ENCODE measurements around the gene LGMN. TPM values are rescaled to one million over a fixed set of nuclear protein-coding genes. Genes with fewer than 3 reads are reported as not detected.
A peak's percentile ranks its signal among the peaks of the same experiment; 100 is the strongest.

Gene LGMN
- total RNA-seq = 1.1 and 1.3 TPM in 2 replicates

DNA sequence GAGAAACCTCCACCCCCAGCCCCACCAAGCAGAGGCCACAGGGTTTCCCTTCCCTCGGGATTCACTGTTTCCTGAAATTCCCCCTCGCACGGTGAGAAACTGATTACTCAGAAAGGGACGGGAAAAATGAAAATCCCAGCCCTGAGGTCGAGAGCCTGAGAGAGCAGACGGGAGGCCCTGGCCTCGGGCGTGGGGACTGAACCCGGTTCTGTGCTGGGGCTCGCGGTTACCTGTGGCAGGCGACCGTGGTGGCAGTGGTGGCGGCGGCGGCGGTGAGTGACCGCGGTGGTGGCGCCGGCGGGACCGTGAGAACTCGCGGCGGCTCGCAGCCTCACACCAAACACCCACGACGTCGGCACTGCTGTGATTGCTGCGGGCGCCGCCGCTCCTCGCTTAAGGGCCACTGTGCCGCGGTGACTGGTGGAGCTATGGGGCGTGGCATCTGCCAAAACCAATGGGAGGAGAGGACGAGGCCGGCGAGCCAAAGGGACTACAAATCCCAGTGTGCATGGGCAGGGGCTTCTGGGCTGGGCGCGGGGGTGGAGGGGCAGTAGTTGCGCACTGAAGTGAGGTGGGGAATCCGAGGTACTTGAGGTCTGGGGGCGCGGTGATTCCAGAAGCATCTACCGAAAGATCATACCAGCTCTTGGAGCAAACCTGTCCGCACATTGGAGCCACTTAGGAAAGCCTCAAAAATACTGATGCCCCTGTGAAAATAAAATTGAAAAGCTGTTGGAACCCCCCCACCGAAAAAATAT, at the start of gene LGMN:
TSS of gene LGMN (minus strand) at position 369 of the 758 bp plus-strand sequence. CDS start 15,841 bp downstream, outside the sequence.
- Mint-ChIP-seq H3K36me3 (ENCODE audit: low read depth) (peaks cover 3% of the 10 kb centered on the region), H3K27me3 (ENCODE audit: low read depth) (peaks cover 76% of the 10 kb centered on the region), H3K4me1 (ENCODE audit: low read depth) (peaks cover 25% of the 10 kb centered on the region), H3K27ac (no peak within 1 kb of the TSS), H3K9me3 (no peaks in the 10 kb centered on the region), H3K4me3 (ENCODE audit: low read depth) (peak within 1 kb of the TSS; percentile 59)
- DNase-seq (ENCODE audit: low spot score) = peak; percentile 60
- intact Hi-C loops (cut with micrococcal nuclease) = loop anchor here (2.0 kb wide), 1 partner anchor 18 kb away; no protein-coding TSS in a partner anchor

- Mint-ChIP-seq H3K36me3 (ENCODE audit: low read depth) (peaks cover 33% of the 10 kb centered on the region), H3K9me3 (peaks cover 18% of the 10 kb centered on the region), H3K27me3 (ENCODE audit: low read depth) (peaks cover 7% of the 10 kb centered on the region), H3K4me3 (ENCODE audit: low read depth) (peak overlapping the region; percentile 94), H3K4me1 (ENCODE audit: low read depth) (peaks cover 27% of the 10 kb centered on the region), H3K27ac (peak overlapping the region; percentile 95)
- intact Hi-C loops (cut with micrococcal nuclease) = no loop called here
- DNase-seq (ENCODE audit: low spot score) = no peak
Measured at GRCh38 chr14:92794961-92795360, 46.5 kb upstream of the LGMN start.

- Mint-ChIP-seq H3K9me3 (peaks cover 23% of the 10 kb centered on the region), H3K4me3 (ENCODE audit: low read depth) (peak overlapping the region; percentile 94), H3K4me1 (ENCODE audit: low read depth) (peaks cover 24% of the 10 kb centered on the region), H3K36me3 (ENCODE audit: low read depth) (peaks cover 32% of the 10 kb centered on the region), H3K27ac (peak overlapping the region; percentile 95), H3K27me3 (ENCODE audit: low read depth) (peaks cover 7% of the 10 kb centered on the region)
- DNase-seq (ENCODE audit: low spot score) = no peak
- intact Hi-C loops (cut with micrococcal nuclease) = no loop called here
Measured at GRCh38 chr14:92794547-92794941, 46.1 kb upstream of the LGMN start.

DNA sequence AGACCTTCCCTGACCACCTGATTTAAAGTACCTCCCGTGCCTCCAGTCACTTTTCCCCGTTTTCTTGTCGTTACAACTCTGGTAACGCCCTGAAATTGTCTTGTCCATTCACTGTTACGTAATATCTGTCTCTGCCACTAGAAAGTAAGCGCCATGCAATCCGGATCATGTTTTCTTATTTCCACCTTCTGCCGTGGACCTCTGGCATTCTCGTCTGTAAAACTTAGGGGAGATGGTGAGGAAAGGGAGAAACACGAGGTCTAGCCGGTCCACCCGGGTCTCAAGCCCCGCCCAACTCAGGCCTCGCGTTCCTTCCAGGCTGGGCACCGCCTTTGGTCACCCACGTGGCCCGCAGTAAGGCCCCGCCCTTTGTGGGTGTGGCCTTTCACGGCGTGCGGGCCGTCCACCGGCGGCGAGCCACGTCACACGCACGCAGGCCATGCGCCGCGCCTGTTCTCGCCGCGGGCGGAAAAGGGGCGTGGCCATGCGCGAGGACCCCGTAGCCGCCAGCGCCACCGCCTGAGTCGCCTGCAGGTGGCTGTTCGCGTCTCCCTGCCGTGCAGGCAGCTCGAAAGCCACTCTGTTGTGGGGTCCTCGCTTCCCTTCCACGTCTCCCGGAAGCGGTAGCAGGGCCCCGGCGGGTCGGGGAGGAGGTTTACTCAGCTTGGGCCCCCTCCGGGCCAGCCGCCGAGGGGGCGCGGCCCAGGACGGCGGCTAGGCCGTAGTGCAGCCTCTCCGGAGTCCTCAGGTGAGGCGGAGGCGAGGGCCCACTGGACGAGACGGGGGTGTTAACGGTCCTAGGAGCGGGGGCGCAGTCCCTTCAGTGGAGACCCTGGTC, 45.5 kb upstream of the LGMN start, which contains the start of gene GOLGA5:
TSS of gene GOLGA5 (plus strand) at position 597 of the 838 bp plus-strand sequence. CDS start 3,133 bp downstream, outside the sequence.
- Mint-ChIP-seq H3K4me1 (ENCODE audit: low read depth) (peaks cover 24% of the 10 kb centered on the region), H3K4me3 (ENCODE audit: low read depth) (peak within 1 kb of the TSS; percentile 94), H3K27ac (peak within 1 kb of the TSS; percentile 95), H3K36me3 (ENCODE audit: low read depth) (peaks cover 36% of the 10 kb centered on the region), H3K9me3 (peaks cover 28% of the 10 kb centered on the region), H3K27me3 (ENCODE audit: low read depth) (peaks cover 7% of the 10 kb centered on the region)
- intact Hi-C loops (cut with micrococcal nuclease) = no loop called here
- peak; percentile 98 for DNase-seq (ENCODE audit: low spot score)

- no peak overlapping the region for H3K27ac Mint-ChIP-seq
- peaks cover 21% of the 10 kb centered on the region for H3K4me1 Mint-ChIP-seq (ENCODE audit: low read depth)
- DNase-seq (ENCODE audit: low spot score) = no peak
- H3K36me3 Mint-ChIP-seq (ENCODE audit: low read depth) = peaks cover 29% of the 10 kb centered on the region
- H3K27me3 Mint-ChIP-seq (ENCODE audit: low read depth) = peaks cover 7% of the 10 kb centered on the region
- peaks cover 28% of the 10 kb centered on the region for H3K9me3 Mint-ChIP-seq
- intact Hi-C loops (cut with micrococcal nuclease) = no loop called here
- no peak overlapping the region for H3K4me3 Mint-ChIP-seq (ENCODE audit: low read depth)
Measured at GRCh38 chr14:92792885-92793284, 44.5 kb upstream of the LGMN start.

DNA sequence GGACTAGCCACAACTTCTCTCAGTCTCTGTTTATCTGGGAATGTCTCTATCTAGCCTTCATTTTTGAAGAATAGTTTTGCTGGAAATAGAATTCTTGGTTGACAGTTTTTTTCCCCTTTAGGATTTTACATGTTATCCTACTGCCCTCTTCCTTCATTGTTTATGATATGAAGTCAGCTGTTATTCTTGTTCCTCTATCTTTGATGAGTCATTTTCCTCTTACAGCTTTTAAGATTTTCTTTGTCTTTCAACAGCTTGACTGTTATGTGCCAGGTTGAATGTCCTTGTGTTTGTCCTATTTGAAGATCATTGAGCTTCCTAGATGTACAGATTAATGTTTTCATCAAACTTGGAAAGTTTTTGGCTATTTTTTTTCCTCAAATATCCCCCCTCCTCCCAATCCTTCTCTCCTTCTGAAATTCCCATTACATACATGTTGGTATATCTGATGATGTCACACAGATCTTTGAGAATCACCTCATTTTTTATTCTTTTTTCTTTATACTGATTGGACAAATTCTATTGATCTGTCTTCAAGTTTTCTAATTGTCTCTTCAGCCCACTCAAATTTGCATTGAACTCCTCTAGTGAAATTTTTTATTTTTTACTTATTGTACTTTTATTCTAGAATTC, 41.1 kb upstream of the LGMN start:
- H3K36me3 Mint-ChIP-seq (ENCODE audit: low read depth) = peaks cover 11% of the 10 kb centered on the region
- H3K4me3 Mint-ChIP-seq (ENCODE audit: low read depth) = no peak overlapping the region
- H3K9me3 Mint-ChIP-seq = peaks cover 28% of the 10 kb centered on the region
- H3K4me1 Mint-ChIP-seq (ENCODE audit: low read depth) = peaks cover 6% of the 10 kb centered on the region
- intact Hi-C loops (cut with micrococcal nuclease) = no loop called here
- no peak overlapping the region for H3K27ac Mint-ChIP-seq
- DNase-seq (ENCODE audit: low spot score) = no peak
- H3K27me3 Mint-ChIP-seq (ENCODE audit: low read depth) = peaks cover 7% of the 10 kb centered on the region

GRCh38 chr14:92787554-92787953, 39.1 kb upstream of the LGMN start:
- Mint-ChIP-seq H3K36me3 (ENCODE audit: low read depth) (peaks cover 8% of the 10 kb centered on the region), H3K27me3 (ENCODE audit: low read depth) (peaks cover 13% of the 10 kb centered on the region), H3K9me3 (peaks cover 24% of the 10 kb centered on the region), H3K4me1 (ENCODE audit: low read depth) (peaks cover 2% of the 10 kb centered on the region), H3K27ac (no peak overlapping the region), H3K4me3 (ENCODE audit: low read depth) (no peak overlapping the region)
- no peak for DNase-seq (ENCODE audit: low spot score)
- intact Hi-C loops (cut with micrococcal nuclease) = no loop called here

- peaks cover 2% of the 10 kb centered on the region for H3K4me1 Mint-ChIP-seq (ENCODE audit: low read depth)
- H3K27me3 Mint-ChIP-seq (ENCODE audit: low read depth) = peaks cover 12% of the 10 kb centered on the region
- no peak for DNase-seq (ENCODE audit: low spot score)
- H3K9me3 Mint-ChIP-seq = peaks cover 20% of the 10 kb centered on the region
- peaks cover 8% of the 10 kb centered on the region for H3K36me3 Mint-ChIP-seq (ENCODE audit: low read depth)
- H3K27ac Mint-ChIP-seq = no peak overlapping the region
- intact Hi-C loops (cut with micrococcal nuclease) = no loop called here
- H3K4me3 Mint-ChIP-seq (ENCODE audit: low read depth) = no peak overlapping the region
Measured at GRCh38 chr14:92786427-92786756, 38.0 kb upstream of the LGMN start.

GRCh38 chr14:92785667-92786426, 37.4 kb upstream of the LGMN start:
- Mint-ChIP-seq H3K4me3 (ENCODE audit: low read depth) (no peak overlapping the region), H3K9me3 (peaks cover 16% of the 10 kb centered on the region), H3K27me3 (ENCODE audit: low read depth) (peaks cover 15% of the 10 kb centered on the region), H3K27ac (no peak overlapping the region), H3K36me3 (ENCODE audit: low read depth) (peaks cover 8% of the 10 kb centered on the region), H3K4me1 (ENCODE audit: low read depth) (peaks cover 5% of the 10 kb centered on the region)
- intact Hi-C loops (cut with micrococcal nuclease) = no loop called here
- no peak for DNase-seq (ENCODE audit: low spot score)

DNA sequence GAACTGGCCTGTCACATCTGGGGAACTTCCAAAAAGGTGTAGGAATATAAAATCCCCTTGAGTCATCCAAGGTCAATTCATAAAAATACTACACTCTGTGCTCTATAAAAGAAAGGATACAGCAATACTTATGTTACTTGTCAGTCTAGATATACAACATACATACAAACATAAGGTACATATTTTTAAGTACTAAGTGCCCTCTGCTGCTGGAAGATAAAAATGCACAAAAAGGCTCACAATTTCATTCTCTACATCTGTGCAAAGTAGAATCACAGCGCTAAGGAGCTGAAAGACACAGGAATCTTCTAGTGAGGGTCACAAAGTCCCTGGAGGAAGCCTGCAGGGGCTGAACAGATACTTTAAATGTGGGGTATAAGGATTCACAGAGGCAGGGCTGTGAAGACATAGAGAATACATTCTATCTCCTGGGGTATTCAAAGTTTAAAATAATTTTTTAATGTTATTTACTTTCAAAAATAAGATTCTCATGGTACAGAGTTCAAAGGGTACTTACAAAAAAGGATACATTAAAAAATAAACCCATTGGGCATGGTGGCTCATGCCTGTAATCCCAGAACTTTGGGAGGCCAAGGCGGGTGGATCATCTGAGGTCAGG, 35.5 kb upstream of the LGMN start:
- H3K9me3 Mint-ChIP-seq = no peaks in the 10 kb centered on the region

DNA sequence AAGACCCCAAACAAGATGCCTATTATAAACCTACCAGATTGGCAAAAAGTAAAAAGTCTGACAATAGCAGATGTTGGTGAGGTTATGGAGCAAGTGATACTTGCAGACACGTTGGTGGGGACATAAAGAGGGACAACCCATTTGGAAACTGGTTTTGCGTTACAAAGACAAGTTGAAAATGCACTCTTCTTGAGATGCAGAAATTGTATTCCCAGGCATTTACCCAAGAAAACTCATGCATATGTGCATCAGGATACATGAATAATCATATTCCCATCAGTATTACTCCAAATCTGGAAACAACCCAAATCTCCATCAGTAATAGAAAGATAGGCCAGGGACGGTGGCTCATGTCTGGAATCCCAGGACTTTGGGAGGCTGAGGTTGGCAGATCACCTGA, 32.9 kb upstream of the LGMN start:
- intact Hi-C loops (cut with micrococcal nuclease) = no loop called here
- H3K27me3 Mint-ChIP-seq (ENCODE audit: low read depth) = peaks cover 34% of the 10 kb centered on the region
- H3K27ac Mint-ChIP-seq = no peak overlapping the region
- DNase-seq (ENCODE audit: low spot score) = no peak
- H3K4me3 Mint-ChIP-seq (ENCODE audit: low read depth) = no peak overlapping the region
- no peaks in the 10 kb centered on the region for H3K9me3 Mint-ChIP-seq
- H3K36me3 Mint-ChIP-seq (ENCODE audit: low read depth) = no peaks in the 10 kb centered on the region
- H3K4me1 Mint-ChIP-seq (ENCODE audit: low read depth) = peaks cover 15% of the 10 kb centered on the region

More for the DNA sequence above, 35.5 kb upstream of the LGMN start:
- intact Hi-C loops (cut with micrococcal nuclease) = loop anchor here (1.0 kb wide), 1 partner anchor 70 kb away; no protein-coding TSS in a partner anchor
- no peak for DNase-seq (ENCODE audit: low spot score)
- Mint-ChIP-seq H3K27me3 (ENCODE audit: low read depth) (peaks cover 17% of the 10 kb centered on the region), H3K4me1 (ENCODE audit: low read depth) (peaks cover 16% of the 10 kb centered on the region), H3K4me3 (ENCODE audit: low read depth) (no peak overlapping the region), H3K27ac (no peak overlapping the region), H3K36me3 (ENCODE audit: low read depth) (no peaks in the 10 kb centered on the region)

Data from activated T-helper 2 cell treated with anti-CD3 and anti-CD28 coated beads, Interferon-gamma antibody, Interleukin-2, Interleukin-4, amounts not matched to agents 10 μg/mL and 5 μg/mL and 100 μg/mL, durations not matched to agents 14 hours and 24 hours and 36 hours (primary cell).